Stimulated activated CD8-positive, alpha-beta memory T cell treated with anti-CD3 and anti-CD28 coated beads, Interleukin-7, amount 100 ng/mL, for 4 hours (primary cell): Measurements from ENCODE around the gene KLHL26.
A peak's percentile ranks its signal among the peaks of the same experiment; 100 is the strongest.

Experiments used
- DNase-seq, 2 donors: peaks; one replicate each; pipeline ENCODE4 v3.0.0-alpha.2; 2020; ENCODE audit warnings: low read depth in 2 of 2

Gene KLHL26

DNA sequence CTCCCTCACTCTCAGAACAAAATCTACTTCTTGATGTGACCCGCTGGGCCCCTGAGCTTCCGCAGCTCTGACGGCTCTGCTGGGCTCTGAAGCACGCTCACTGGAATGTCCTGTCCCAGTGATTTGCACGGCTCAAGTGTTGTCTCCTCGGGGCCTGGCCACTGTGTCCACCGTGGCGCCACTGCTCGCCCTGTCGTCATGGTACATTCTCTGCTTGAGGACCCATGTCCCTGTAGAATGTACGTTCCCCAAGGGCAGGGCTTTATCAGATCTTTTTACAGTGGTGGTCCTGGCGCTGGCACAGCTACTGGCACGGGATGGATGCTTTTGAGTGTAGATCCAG lies 12.1 kb downstream of the KLHL26 start:
- no peak for DNase-seq

DNA sequence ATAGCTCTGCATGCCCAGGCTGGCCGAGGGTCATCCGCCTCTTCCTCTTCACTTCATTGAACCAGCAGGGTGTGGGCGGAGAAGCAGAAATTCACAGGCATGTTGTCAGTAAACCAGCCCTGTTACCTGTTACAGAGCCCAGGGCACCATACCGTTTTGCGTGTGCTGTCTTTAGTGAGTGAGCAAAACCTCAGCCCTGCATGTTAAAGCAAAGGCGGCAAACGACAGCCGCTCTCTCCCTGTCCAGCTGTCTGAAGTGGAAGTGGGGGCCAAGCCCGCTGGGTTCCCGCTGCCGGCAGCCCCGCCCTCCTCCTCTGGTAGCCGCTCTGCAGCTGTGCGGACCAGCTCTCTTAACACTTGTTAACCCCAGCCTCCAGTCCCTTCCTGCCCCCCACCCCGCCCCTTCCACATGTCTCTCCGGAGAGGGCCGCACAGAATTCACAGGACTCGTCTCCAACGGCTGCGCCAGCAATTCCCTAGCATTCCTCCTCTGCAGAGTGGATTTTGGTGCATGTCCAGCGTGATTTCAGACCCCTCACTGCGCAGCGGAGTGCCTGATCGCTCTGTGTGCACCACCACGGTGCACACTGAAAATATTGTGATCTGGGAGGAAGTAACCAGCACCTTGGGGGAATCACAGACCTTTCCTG lies 12.7 kb downstream of the KLHL26 start:
- DNase-seq = peak in 1 of 2 donors; percentile 7

DNA sequence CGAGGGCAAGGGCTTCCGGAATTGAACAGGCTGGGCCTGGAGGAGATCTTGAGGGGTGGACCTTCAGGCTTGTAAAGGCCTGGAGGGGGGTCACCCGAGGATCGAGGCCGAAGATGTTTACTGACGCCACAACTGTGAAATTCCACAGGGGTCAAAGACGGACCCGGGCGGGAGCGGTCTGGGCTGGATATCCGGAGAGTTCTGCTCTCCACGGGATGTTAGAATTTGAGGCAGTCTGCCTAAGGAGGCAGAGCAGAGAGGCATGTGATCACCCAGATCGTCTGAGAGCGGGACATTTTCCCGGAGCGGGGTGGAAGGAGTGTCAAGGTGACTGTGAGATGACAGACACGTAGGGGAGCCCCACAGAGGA lies 13.2 kb downstream of the KLHL26 start:
- no peak for DNase-seq

DNA sequence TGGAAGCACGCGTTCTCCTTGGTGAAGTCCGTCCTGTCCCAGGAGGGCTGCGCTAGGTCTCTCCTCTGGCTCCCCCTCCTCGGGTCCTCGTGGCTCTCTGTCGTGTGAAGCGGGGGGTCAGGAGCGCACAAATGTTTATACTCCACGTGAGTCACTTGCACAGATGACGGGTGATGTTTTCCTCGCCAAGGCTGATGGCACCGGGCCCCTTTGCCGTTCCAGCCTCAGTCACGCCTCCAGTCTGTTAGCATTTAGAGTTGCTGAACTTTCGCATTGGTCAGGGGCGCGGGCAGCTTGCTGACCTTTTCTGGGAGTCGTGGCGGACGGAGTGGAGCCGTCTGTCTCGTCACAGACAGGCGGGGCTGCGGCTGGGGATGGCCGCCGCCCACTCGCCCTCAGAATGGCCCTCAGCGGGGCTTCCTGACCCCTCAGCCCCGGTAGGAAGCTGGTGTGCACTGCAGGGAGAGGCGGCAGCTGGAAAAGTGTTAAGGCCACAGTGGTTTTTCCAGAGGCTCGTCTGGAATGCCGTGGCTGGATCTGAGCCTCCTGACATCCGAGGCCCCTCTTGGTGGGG lies 13.7 kb downstream of the KLHL26 start:
- DNase-seq = no peak

DNA sequence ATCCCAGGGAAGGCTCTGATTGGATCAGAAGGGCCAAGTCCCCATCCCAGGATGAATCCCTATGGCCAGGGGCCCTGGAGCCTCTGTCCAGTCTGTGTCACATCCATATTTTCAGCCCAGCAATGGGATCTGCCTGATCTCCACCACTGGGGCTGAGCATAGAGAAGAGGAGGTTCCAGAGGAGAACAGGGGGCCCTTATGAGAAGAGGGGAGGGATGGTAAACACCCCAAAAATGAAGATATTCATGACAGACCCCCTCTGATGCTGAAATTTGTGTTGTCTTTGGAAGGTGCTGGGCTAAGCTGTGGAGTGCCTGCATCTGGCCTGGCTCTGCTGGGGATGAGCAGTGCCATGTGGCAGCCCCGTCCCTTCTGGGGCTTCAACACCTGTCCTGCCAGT lies 14.5 kb downstream of the KLHL26 start:
- no peak for DNase-seq

DNA sequence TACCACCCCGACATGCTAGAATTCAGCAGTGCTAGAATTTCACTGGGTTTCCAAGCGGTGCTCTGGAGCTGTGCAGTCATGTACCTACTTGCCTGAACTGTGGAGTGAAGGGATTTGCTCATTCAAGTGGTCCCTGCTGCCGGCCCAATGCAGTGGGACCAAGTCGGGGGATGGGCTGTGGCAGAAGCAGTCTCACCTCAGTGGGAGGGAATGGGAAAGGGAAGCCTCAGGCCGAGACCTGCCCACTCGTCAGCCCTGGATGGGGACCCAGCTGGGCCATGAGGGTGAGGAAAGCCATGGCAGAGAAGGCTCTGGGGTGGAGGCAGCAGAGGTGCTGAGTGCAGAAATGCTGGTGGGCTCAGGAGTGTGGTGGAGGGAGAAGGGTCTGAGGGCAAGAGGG lies 14.9 kb downstream of the KLHL26 start:
- no peak for DNase-seq

DNA sequence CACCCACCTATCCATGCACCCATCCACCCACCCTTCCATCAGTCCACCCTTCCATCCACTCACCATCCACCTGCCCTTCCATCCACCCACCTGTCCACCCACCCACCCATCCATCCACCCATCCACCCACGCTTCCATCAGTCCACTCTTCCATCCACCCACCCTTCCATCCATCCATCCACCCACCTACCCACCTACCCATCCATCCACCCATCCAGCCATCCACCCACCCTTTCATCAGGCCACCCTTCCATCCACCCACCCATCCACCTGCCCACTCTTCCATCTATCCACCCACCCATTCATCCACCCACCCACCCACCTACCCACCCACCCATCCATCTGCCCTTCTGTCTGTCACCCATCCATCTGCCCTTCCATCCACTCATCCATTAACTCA lies 17.0 kb downstream of the KLHL26 start:
- no peak for DNase-seq

DNA sequence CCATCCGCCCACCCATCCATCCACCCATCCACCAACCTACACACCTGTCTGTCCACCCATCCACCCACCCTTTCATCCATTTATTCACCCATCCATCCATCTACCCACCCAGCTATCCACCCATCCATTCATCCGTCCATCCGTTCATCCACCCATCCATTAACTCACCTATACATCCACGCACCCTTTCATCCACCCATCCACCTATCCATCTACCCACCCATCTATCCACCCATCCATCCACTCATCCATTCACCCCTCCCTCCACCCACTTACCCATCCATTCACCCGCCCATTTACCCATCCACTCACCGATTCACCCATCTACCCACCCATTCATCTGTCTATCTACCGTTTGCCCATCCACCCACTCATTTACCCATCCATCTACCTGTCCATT lies 17.6 kb downstream of the KLHL26 start:
- DNase-seq = no peak

DNA sequence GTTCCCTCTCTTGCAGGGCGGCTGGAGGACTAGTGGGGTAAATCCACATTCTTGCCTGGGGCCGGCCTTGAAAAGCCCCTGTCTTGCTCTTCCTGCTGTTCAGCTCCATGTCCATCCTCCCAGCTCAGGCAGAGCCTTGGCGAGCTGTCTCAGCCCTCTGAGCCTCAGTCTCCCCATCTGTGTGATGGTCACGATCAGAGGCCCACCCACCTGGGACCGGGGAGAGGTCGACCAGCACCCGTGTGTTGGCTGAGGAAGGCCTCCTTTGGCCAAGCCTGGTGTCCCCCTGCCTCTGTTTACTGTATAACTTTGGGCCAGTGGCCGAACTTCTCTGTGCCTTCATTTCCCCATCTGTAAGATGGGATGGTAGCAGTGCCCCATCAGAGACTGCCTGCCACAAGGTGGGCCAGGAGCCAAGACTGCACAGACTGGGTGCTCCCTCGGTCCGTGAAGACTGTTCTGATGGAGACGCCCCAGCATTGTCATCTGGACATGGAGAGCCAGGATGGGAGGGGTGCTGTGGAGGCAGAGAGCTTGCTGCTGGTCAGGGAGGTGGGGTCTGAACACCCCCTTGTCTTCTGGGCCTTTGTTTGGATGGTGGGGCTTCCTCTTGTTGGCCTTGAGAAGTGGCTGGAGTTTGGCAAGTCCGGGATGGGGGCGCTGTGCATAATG lies 18.5 kb downstream of the KLHL26 start:
- no peak for DNase-seq

DNA sequence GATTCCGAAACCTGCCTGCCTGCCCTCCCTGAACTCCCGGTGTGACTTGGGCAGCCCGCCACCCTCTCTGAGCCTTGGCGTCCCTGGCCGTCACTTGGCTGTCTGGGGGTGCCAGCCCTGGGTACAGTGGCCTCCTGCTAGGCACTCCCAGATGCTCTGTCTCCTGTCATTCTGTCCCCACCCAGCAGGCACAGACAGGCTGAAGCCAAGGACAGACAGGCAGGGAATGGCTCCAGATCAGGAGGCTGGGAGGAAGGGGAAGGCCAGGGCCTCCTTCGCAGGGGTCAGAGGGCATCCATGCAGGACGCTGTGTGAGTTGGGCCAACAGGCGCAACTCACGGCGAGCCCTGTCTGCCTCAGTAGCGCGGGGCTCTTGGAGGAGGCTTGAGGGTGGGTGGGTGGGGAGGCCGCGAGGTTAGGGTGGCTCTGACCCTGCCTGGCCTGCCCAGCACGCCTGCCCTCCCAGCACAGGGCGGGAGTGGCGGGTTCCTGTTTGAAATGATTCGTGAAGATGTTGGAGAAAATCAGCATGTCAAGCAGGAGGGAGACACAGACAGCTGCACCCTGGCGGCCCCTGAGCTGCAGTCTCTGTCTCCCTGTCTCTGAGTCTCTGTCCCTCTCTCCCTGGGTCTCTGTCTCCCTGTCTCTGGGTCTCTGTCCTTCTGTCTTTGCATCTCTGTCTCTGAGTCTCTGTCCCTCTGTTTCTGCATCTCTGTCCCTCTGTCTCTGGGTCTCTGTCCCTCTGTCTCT lies 19.7 kb downstream of the KLHL26 start:
- no peak for DNase-seq

DNA sequence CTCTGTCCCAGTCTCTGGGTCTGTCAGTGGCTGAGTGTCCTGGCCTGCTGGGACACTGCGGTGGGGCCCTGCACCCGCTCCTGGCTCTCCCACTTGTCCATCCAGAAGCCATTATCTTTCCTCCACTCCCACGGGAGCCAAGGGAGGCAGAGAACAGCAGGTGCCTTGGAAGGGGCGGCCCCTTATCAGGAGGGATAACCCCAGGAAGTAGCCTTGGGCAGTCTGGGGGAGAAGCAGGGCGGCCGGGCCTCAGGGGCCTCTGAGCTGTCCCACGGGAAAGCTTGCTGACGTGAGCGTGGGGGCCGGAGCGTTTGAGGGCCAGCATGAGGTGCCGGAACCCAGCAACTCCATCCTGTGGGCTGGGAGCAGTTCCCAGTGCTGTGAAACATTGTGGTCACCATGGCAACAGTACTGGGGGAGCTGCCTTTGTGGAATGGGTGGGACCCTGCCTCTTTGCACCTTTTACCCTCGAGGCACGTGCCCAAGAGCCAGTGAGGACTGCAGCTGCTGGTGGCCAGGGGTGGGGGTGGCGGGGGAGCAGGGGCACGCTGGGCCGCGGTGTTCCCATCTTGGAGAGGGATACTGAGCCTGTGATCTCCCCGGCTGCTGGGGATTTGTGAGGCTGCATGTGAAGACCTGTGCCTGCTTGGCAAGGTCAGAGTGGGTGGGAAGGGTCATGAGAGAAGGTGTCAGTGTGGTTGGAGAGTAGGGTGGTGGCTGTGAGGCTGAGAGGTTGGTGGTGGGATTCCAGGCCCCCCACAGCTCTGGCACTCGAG lies 20.9 kb downstream of the KLHL26 start:
- no peak for DNase-seq

DNA sequence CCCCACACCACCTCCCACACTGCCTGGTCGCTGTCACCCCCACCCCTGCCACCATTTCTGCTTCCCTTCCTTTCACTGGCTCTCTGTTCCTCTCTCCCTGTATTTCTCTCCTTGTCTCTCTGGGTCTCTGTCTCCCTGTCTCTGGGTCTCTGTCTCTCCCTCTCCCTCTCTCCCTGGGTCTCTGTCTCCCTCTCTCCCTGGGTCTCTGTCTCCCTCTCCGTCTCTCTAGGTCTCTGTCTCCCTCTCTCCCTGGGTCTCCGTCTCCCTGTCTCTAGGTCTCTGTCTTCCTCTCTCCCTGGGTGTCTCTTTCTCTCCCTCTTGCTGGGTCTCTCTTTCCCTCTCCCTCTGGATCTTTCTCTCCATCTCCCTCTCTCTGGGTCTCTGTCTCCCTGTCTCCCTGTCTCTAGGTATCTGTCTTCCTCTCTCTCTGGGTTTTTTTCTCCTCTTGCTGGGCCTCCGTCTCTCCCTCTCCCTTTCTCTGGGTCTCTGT lies 21.6 kb downstream of the KLHL26 start:
- no peak for DNase-seq

DNA sequence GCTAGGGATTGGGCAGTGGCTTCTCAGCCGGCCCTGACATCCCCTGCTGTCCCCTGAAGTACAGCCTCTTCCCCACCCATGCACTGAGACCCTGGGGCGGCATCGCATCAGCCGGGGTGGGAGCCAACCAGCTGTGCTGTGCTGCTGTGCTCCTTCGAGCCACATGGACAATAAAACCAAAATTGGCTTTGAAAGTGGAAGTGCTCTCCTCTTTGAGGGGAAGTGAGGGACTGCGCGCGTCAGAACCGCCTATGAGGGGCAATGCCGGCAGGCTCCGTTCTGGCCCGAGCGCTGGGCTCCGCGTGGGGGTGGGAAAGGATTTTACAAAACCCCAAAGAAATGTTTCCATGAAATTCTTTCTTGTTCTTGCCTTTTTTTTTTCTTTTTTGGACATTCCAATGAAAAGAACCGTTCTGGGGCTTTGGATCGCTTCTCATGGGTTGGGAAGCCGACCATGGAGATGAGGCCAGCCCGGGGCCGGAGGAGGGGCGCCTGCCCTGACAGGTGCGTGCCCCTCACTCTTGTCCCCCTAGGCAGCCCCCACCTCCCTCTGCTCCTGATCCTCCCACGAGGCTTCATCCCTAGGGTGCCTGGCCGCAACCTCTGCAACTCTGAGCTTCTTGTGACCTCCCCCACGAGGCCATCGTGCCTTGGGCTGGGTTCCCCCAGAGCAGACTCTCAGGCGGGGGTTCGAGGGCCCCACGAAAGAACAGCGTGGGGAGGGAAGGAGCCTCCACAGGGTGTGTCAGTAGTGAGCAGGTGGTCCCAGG lies 22.6 kb downstream of the KLHL26 start:
- no peak for DNase-seq

DNA sequence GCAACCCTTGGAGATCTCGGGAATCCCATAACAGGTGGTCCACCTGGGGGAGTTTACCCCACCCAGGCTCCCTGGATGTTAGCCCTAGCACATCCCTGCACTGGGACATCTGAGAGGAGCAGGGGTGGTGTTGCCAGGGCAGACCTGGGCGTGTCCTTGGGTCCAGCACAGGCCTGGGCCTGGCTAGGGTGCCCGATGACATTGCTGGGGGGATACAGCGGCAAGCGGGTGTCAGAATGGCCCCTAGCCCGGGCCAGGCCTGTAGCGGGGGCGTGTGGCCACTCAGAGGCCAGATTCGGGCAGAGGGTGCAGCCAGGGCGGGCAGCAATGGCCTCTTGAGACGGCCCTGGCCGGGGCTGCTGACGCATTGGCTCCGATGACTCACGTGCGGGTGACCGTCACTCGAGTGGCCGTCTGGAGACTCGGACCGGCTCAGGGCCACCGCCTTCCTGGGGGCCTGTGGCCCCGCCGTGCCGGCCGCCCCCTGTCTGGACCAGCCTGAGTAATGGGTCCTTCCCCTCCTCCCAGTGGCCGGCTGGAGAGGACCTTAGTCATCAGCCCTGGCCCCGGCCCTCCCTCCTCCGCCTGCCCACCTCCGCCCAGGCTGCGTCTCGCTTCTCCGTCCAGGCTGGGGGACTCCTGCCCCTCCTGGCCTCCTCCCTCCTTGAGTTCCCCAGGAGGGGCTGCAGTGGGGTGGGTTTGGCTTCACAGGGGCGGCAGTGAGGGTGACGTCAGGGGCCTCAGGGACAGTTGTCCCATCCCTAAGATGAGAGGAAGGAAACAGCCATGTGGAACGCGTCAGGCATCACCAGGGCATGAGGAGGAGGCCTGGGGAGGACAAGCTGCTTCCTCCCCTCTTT lies 23.5 kb downstream of the KLHL26 start:
- DNase-seq = no peak

DNA sequence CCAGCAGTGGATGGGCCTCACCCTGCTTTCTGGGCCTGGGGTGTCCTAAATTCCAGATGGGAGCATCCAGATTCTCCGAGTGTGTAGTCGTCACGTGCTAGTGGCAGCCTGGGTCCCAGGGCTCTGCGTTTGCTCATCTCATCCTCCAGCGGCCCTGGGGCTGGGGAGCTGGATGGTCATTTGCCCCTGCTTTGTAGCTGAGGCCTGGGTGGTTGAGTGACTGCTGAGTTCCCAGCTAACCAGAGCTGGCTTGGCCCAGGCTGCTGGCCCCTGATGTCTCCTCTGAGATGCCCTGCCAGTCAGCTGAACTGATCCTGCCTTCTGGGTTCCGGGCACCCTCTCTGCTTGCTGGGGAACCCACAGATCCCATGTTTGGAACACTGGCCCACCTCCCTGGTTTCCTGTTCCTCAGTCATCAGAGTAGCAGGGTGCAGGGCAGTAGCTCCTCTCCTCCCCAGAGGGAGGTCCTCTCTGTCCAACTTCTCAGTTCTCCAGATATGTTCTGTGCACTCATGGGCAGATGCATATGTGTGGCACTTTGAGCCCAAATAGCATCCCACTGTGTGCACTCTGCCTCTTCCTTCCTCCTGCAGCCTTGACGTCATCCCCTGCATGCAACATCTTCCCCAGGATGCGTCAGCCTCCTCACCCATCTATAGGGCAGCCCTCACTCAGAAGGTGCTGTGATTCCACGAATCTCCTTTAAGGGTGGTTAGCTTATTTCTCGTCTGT lies 24.3 kb downstream of the KLHL26 start:
- DNase-seq = no peak

DNA sequence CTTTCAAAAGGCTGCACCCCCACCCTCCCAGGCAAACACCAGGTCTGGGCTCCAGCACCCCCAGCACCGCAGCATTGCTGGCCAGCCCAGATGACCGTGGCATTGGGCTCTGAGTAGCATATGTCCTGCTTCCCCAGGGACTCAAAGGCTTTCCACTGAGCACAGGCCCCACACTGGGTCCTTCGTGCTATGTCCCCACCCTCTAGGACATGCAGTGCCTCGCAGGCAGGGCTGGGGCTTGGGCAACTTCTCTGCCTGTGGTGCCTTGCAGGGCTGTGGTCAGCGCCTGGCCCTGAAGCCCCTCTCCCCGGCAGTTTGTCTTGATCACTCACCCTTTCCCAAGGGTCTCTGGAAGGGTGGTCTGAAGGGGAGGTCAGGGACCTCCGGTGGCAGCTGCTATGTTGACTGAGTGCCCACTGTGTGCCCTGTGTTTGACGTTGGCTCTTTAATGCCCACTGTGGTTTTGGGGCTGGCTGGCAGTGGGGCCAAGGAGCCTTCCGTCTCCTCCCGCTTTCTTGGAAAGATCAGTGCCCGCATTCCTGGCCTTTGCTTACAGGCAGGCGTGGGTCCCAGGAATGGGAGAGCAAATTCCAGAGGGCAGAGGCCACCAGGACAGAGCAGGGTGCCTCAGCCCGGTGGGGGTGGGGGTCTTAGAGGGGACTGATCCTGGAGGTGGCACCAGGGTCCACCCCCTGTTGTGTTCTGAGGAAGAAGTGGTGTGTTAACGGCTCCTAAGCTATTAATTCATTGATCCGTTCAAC lies 26.3 kb downstream of the KLHL26 start:
- DNase-seq = no peak

DNA sequence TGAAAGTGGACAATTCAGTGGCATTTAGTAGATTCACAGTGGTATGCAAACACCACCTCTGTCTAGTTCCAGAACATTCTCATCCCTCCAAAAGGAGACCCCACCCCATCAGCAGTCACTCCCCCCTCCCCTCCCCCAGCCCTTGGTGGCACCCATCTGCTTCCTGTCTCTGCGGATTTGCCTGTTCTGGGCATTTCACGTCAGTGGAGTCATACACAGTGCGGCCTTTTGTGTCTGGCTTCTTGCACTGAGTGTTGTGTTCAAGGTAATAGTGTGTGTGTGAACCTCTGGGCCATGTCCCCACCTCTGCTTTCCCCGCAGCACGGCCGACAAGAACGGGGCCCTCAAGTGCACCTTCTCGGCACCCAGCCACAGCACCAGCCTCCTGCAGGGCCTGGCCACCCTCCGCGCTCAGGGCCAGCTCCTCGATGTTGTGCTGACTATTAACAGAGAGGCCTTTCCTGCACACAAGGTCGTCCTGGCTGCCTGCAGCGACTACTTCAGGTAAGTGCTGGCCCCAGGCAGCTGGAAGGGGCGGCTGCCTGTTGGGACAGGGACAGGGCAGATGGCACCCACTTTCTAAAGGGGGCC lies 27.2 kb downstream of the KLHL26 start:
- DNase-seq = no peak

DNA sequence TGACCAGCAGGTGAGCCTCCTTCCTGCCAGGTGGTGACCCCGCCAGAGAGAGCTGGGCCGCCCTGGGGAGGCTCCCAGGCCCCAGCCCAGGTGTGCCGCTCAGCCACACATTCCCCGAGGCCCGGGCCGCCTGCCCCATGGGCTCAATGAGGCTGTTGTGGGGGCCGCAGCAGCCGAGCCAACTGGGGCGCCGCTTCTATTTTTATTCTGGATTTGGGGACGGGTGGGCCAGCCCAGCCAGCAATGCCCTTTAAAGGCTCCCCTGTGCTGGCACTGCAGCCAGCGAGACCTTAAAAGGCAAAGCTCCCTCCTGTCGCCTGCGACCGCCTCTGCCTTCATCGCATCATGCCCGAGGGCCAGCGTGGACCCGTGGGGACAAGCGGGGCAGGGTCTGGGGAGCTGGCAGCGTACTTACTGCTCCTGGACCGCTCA lies 29.0 kb downstream of the KLHL26 start:
- DNase-seq = no peak
